NOMO-1 treated with DMSO at 0.1 percent for 48 hours (cell line): ENCODE data around the gene ANXA8.
"Not testable (repeated sequence)": the region's sequence is repeated elsewhere in the genome, so short reads cannot be mapped to it uniquely, and the experiment has no call there.

ENCODE experiments used
- DNase-seq: peaks from one replicate; lab custom pipeline; 2025; ENCODE audit not compliant: unreplicated experiment; lab: John Stamatoyannopoulos, UW

Gene ANXA8

GRCh38 chr10:47465216-47465917 lies 18.5 kb downstream of the ANXA8 start:
- DNase-seq: not testable (repeated sequence)

- DNase-seq: not testable (repeated sequence)
Measured at GRCh38 chr10:47462577-47463358, 21.1 kb downstream of the ANXA8 start.

GRCh38 chr10:47461261-47461687 lies 22.6 kb downstream of the ANXA8 start:
- DNase-seq: peak; percentile 24

GRCh38 chr10:47458466-47459154 lies 25.3 kb downstream of the ANXA8 start:
- DNase-seq: no peak

- DNase-seq: no peak
Measured at GRCh38 chr10:47457826-47458225, 26.1 kb downstream of the ANXA8 start.

- no peak for DNase-seq
Measured at GRCh38 chr10:47457528-47457820, 26.4 kb downstream of the ANXA8 start.

GRCh38 chr10:47456794-47457527 lies 27.0 kb downstream of the ANXA8 start:
- DNase-seq: no peak

- DNase-seq: no peak
Measured at GRCh38 chr10:47456079-47456785, 27.7 kb downstream of the ANXA8 start.

- DNase-seq: not testable (repeated sequence)
Measured at GRCh38 chr10:47455350-47456078, 28.4 kb downstream of the ANXA8 start.

- DNase-seq: no peak
Measured at GRCh38 chr10:47454780-47455058, 29.2 kb downstream of the ANXA8 start.

GRCh38 chr10:47454008-47454779 lies 29.7 kb downstream of the ANXA8 start:
- DNase-seq: no peak

GRCh38 chr10:47453141-47454007 lies 30.5 kb downstream of the ANXA8 start:
- no peak for DNase-seq

GRCh38 chr10:47452495-47453140 lies 31.3 kb downstream of the ANXA8 start:
- no peak for DNase-seq

- no peak for DNase-seq
Measured at GRCh38 chr10:47451998-47452494, 31.9 kb downstream of the ANXA8 start.

- no peak for DNase-seq
Measured at GRCh38 chr10:47451273-47451997, 32.5 kb downstream of the ANXA8 start.

- DNase-seq: no peak
Measured at GRCh38 chr10:47450442-47450841, 33.5 kb downstream of the ANXA8 start.

- no peak for DNase-seq
Measured at GRCh38 chr10:47449979-47450378, 33.9 kb downstream of the ANXA8 start.
